ENCODE data around the gene BHLHA9.
"Not testable (repeated sequence)": the region's sequence is repeated elsewhere in the genome, so short reads cannot be mapped to it uniquely, and the experiment has no call there.

The BHLHA9 gene

DNA sequence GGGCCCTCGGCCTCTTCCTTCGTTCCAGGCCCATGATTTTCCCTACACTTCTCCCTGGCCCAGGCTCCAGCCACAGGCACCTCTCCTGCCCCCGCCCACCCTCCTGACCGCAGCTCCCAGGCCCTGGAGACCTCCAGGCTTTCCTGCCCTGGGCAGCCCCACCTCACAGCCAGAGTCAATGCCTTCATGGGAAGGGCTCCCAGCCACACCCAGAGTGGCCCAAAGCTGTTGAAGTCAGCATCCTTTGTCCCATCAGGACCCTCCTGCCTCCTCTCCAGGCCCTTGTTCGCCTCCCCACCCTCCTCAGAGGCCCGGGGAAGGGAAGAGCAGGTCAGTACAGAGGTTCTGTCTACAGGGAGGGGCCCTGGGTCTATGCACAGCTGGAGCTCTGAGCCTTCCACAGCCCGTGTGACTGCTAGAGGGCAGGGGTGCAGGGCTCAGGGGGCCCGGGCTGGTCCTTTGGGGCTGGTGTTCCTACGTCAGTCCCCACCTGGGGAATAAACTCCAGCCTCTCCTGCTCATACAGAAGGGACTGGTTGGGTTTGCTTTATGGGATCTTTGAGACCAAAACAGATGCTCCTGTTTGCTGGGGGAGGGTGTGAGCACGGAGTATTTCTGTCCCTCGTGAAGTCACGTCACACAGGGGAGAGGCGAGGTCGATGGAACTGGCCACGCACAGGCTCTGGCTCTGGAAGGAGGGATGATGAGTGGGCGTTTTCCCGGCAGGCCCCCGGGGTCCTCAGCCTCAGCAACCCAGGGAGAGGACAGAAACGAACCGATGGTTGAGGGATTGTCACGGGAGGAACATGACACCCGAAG, 29.5 kb downstream of the BHLHA9 start:
- DNase-seq (ENCODE audit: low read depth in 1 of 2, low spot score in 1 of 2), result no peak

DNA sequence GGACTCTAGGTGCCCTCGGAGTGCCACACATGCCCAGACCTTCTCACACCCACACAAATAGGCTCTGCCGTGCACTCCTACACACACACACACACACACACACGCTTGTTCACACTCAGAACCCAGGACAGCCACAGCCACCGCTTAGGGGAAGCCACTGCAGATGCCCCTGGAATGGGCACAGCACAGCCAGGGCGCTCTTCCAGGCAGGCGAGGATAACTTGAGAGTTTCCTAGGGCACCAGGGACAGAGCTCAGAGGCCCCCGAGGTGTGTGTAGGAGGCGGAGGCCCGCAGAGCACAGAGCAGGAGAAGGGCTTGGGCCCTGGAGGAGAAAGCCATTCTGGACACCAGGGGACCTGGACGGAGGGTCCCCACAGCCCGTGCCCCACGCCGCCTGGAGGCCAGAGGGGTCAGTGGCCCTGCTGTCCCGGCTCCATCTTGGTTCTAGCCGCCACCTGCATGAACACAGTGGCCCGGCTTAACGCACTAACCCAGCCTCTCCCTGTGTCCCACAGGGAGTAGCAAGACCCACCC, 30.2 kb downstream of the BHLHA9 start:
- no peak for DNase-seq (ENCODE audit: low read depth in 1 of 2, low spot score in 1 of 2)

GRCh38 chr17:1301546-1301945, 31.3 kb downstream of the BHLHA9 start:
- no peak for DNase-seq (ENCODE audit: low read depth in 1 of 2, low spot score in 1 of 2)

DNA sequence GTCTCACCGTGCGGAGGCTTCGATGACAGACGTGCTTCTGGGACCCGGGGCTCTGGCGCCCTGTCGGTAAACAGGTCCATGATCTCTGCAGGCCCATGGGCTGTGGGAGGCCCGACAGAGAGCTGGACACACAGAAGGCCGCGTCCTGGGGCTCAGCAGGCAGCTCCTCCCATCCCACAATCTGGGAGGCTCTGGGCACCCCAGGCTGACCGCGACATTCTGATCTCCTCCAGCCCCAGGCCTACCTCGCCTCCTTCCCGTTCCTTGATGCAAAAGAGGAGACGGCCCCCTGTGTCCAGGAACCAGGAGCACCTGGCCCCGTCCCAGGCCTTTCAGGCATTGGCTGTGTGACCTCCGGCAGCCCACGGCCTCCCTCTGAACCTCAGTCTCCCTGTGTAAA, 32.5 kb downstream of the BHLHA9 start:
- no peak for DNase-seq (ENCODE audit: low read depth in 1 of 2, low spot score in 1 of 2)

GRCh38 chr17:1304522-1304921, 34.3 kb downstream of the BHLHA9 start:
- no peak for DNase-seq (ENCODE audit: low read depth in 1 of 2, low spot score in 1 of 2)

DNA sequence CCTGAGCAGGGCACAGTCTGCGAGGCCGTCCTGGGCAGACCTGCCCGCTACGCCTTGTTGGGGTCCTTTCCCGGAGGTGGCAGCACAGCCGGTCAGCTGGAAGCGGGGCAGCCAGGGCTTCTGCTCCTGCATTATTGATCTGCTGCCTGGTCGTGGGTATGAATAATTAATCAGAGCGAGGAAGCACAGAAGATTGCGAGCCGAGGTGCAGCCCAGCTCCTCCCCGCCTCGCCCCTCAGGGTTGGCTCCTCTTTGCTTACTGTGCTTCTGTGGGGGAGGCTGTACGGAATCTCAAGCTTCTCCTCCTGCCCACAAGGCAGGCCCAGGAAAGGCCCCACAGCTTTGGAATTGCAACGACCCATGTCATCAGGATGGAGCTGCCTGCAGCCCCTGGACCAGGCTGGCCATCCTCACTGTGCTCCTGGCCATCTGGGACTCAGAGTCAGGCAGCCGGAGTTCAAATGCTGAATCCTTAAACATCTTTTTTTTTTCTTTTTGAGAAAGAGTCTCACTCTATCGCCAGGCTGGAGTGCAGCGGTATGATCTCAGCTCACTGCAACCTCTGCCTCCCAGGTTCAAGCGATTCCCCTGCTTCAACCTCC, 34.8 kb downstream of the BHLHA9 start:
- DNase-seq (ENCODE audit: low read depth in 1 of 2, low spot score in 1 of 2), result no peak

GRCh38 chr17:1307829-1308228, 37.6 kb downstream of the BHLHA9 start:
- not testable (repeated sequence) for DNase-seq (ENCODE audit: low read depth in 1 of 2, low spot score in 1 of 2)

- DNase-seq (ENCODE audit: low read depth in 1 of 2, low spot score in 1 of 2), result no peak
Observed at GRCh38 chr17:1312261-1312870, 42.1 kb downstream of the BHLHA9 start.

- no peak for DNase-seq (ENCODE audit: low read depth in 1 of 2, low spot score in 1 of 2)
Observed at GRCh38 chr17:1313270-1314005, 43.2 kb downstream of the BHLHA9 start.

DNA sequence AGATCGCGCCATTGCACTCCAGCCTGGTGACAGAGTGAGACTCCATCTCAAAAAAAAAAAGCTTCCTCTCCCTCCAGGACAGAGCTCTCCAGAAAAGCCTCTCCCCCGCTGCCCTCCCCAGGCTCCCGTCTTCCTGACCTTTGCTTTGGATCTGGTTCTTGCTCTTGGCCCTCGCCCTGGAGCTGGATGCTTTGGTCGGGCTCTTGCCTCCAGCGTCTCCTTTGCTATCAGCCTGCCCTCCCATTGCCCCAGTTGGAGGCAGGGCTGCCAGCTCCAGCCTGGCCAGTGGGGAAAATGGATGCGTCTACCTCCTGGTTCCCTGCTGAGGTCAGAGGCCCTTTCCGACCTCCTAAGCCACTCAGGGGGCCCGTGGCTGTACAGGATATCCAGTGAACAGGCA, 45.2 kb downstream of the BHLHA9 start:
- DNase-seq (ENCODE audit: low read depth in 1 of 2, low spot score in 1 of 2), result no peak

GRCh38 chr17:1315891-1316403, 45.7 kb downstream of the BHLHA9 start:
- DNase-seq (ENCODE audit: low read depth in 1 of 2, low spot score in 1 of 2), result no peak
